Aorta (tissue), 5 donors: ENCODE results near the gene REM2. TPM values are rescaled to one million over a fixed set of nuclear protein-coding genes. Genes with fewer than 3 reads are reported as not detected.

Experiments
- ATAC-seq: fragments of 200-7000 bp; cut with Tn5 transposase; one replicate; pipeline ENCODE4 v1.9.1; 2022; ENCODE audit warnings: moderate library complexity; ENCODE audit not compliant: low FRiP score
- DNase-seq, 2 donors: peaks; one replicate each; pipeline ENCODE4 v3.0.0-alpha.2; 2020
- H3K27ac ChIP-seq, 2 donors: one replicate each; pipeline ENCODE4 v1.5.1; 2013; ENCODE audit warnings: low read length in 2 of 2, mild to moderate bottlenecking in 2 of 2, moderate library complexity in 2 of 2, control low read depth in 1 of 2, inconsistent platforms in 1 of 2, low read depth in 1 of 2
- H3K27me3 ChIP-seq, 2 donors: one replicate each; pipeline ENCODE4 v1.6.1; 2013; ENCODE audit warnings: control low read depth in 1 of 2, low read length in 1 of 2, mild to moderate bottlenecking in 1 of 2, moderate library complexity in 1 of 2; ENCODE audit not compliant: insufficient read depth in 2 of 2, control insufficient read depth in 1 of 2
- H3K36me3 ChIP-seq, 2 donors: one replicate each; pipeline ENCODE4 v1.6.1; 2013; ENCODE audit warnings: control low read depth in 1 of 2, low read length in 1 of 2, mild to moderate bottlenecking in 1 of 2; ENCODE audit not compliant: insufficient read depth in 2 of 2, control insufficient read depth in 1 of 2
- H3K4me1 ChIP-seq, 2 donors: one replicate each; pipeline ENCODE4 v1.6.1; 2013; ENCODE audit warnings: low read length in 2 of 2, control low read depth in 1 of 2, mild to moderate bottlenecking in 1 of 2, moderate library complexity in 1 of 2; ENCODE audit not compliant: insufficient read depth in 2 of 2, control insufficient read depth in 1 of 2
- H3K4me3 ChIP-seq, 2 donors: one replicate each; pipeline ENCODE4 v1.5.1; 2013; ENCODE audit warnings: low read length in 2 of 2, control low read depth in 1 of 2, mild to moderate bottlenecking in 1 of 2
- H3K9me3 ChIP-seq: one replicate; pipeline ENCODE4 v1.6.1; 2013; ENCODE audit warnings: mild to moderate bottlenecking, low read length; ENCODE audit not compliant: control insufficient read depth
- WGBS, 2 donors: extraction: QIAGEN DNeasy Blood & Tissue Kit; methylation state at CpG; one replicate each; pipeline ENCODE4 v1.1.7; 2013; 5-methylcytosine and 5-hydroxymethylcytosine counted together
- intact Hi-C, 2 donors: fragments of 100-400 bp; cut with DNase I; formaldehyde crosslinking; loops; one replicate each; pipeline versions ENCODE4 v1.14.2 to v1.15.0; 2022
- polyA plus RNA-seq, 2 donors: library from polyadenylated mRNA; stranded (reverse); fragments of 200-250 nt; gene quantifications; one replicate each; pipeline ENCODE4 v1.2.3, GENCODE V29; 2013
- total RNA-seq, 2 donors: library from RNA; stranded (reverse); fragmentation: NEBNext Ultra II Directional; extraction: Animal tissue kit (Norgen Biotek cat#: 25700); gene quantifications; one replicate each; pipeline ENCODE4 v1.2.1, GENCODE V29; 2021
- donor health status: healthy with polysubstance abuse.
- donor health status: Bipolar disorder and iron deficiency.
- donor health status: DM: no; HTN: no; CAD: no.
- donor health status: DM: no; HTN: no; CAD: no.
- donor health status: DM: yes; HTN: yes; CAD: no.

The REM2 gene
- total and polyA plus RNA-seq, 4 donors, result 0.36 to 0.92 (median 0.75) TPM; not detected in 1

DNA sequence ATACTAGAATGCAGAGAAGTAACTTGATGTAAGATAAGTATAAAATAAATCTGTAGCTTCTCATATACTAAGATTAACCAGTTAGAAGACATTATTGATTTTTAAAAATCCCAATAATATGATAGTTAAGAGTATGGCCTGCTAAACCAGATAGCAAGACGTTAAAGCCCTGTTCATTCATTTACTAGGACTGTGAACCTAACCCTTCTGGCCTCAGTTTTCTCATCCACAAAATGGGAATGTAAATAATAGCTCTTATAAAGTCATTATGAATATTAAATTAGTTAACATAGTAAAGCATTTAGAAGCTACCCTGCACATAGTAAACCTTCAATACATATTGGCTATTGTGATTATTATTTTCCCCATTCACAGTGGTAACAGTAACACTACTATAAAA, 52.1 kb downstream of the REM2 start:
- Histone ChIP-seq H3K27ac (no peak overlapping the region), H3K4me3 (no peak overlapping the region), H3K9me3 (no peaks in the 10 kb centered on the region), H3K27me3 (no peaks in the 10 kb centered on the region), H3K4me1 (no peaks in the 10 kb centered on the region), H3K36me3 (no peaks in the 10 kb centered on the region)
- intact Hi-C loops, result no loop called here
- DNase-seq, result no peak
- no peak for ATAC-seq
- WGBS, 2 donors, result 86 to 91% methylated on average over 1 of the region's 1 CpG

Other genes starting within 250 kb of the REM2 start
- gene OR6J1, start 238.9 kb upstream of the REM2 start, total RNA-seq, result not detected
- not detected for gene OR6J1, start 238.9 kb upstream of the REM2 start, polyA plus RNA-seq
- 10 to 100 TPM; 60.0 to 74.8 TPM for gene OXA1L, start 116.5 kb upstream of the REM2 start, total RNA-seq
- 100 to 1,000 TPM in 1 of 2 donors, 10 to 100 TPM in 1; 69.4 to 123 TPM for gene OXA1L, start 116.5 kb upstream of the REM2 start, polyA plus RNA-seq
- gene SLC7A7, start 67.8 kb upstream of the REM2 start, total RNA-seq, result 10 to 100 TPM; 16.7 TPM
- 10 to 100 TPM; 15.4 to 44.2 TPM for gene SLC7A7, start 67.8 kb upstream of the REM2 start, polyA plus RNA-seq
- 10 to 100 TPM; 37.2 to 49.1 TPM for gene MRPL52, start 53.3 kb upstream of the REM2 start, total RNA-seq
- 10 to 100 TPM; 47.3 to 56.0 TPM for gene MRPL52, start 53.3 kb upstream of the REM2 start, polyA plus RNA-seq
- gene MMP14, start 46.6 kb upstream of the REM2 start, total RNA-seq, result 100 to 1,000 TPM; 206 to 250 TPM
- gene MMP14, start 46.6 kb upstream of the REM2 start, polyA plus RNA-seq, result 10 to 100 TPM; 29.8 to 99.2 TPM
- gene LRP10, start 11.5 kb upstream of the REM2 start, total RNA-seq, result 100 to 1,000 TPM; 161 to 187 TPM
- 100 to 1,000 TPM in 1 of 2 donors, 10 to 100 TPM in 1; 53.0 to 134 TPM for gene LRP10, start 11.5 kb upstream of the REM2 start, polyA plus RNA-seq
- 10 to 100 TPM; 65.4 to 72.6 TPM for gene RBM23, start 35.9 kb downstream of the REM2 start, total RNA-seq
- gene RBM23, start 35.9 kb downstream of the REM2 start, polyA plus RNA-seq, result 10 to 100 TPM; 19.9 to 54.3 TPM
- 10 to 100 TPM; 32.0 to 36.5 TPM for gene PRMT5, start 46.2 kb downstream of the REM2 start, total RNA-seq
- 10 to 100 TPM; 27.7 to 36.2 TPM for gene PRMT5, start 46.2 kb downstream of the REM2 start, polyA plus RNA-seq
- gene HAUS4, start 73.9 kb downstream of the REM2 start, total RNA-seq, result 10 to 100 TPM; 19.7 to 33.9 TPM
- gene HAUS4, start 73.9 kb downstream of the REM2 start, polyA plus RNA-seq, result 10 to 100 TPM; 39.5 to 62.7 TPM
- gene AJUBA, start 99.3 kb downstream of the REM2 start, total RNA-seq, result 10 to 100 TPM; 12.9 to 16.2 TPM
- gene AJUBA, start 99.3 kb downstream of the REM2 start, polyA plus RNA-seq, result 1 to 10 TPM; 2.2 to 3.8 TPM
- gene C14orf93, start 126.9 kb downstream of the REM2 start, total RNA-seq, result 1 to 10 TPM; 5.5 to 8.6 TPM
- gene C14orf93, start 126.9 kb downstream of the REM2 start, polyA plus RNA-seq, result 10 to 100 TPM in 1 of 2 donors, 1 to 10 TPM in 1; 8.8 to 11.0 TPM
- gene PSMB5, start 151.7 kb downstream of the REM2 start, total RNA-seq, result 10 to 100 TPM; 67.7 to 68.4 TPM
- 100 to 1,000 TPM; 103 to 116 TPM for gene PSMB5, start 151.7 kb downstream of the REM2 start, polyA plus RNA-seq
- not detected for gene PSMB11, start 159.0 kb downstream of the REM2 start, total RNA-seq
- not detected for gene PSMB11, start 159.0 kb downstream of the REM2 start, polyA plus RNA-seq
- 10 to 100 TPM in 1 of 2 donors, 1 to 10 TPM in 1; 3.4 to 11.4 TPM for gene CDH24, start 174.3 kb downstream of the REM2 start, total RNA-seq
- gene CDH24, start 174.3 kb downstream of the REM2 start, polyA plus RNA-seq, result 1 to 10 TPM in 1 of 2 donors, not detected in 1; 4.1 TPM
- 100 to 1,000 TPM; 134 to 183 TPM for gene ACIN1, start 211.9 kb downstream of the REM2 start, total RNA-seq
- 100 to 1,000 TPM in 1 of 2 donors, 10 to 100 TPM in 1; 34.1 to 147 TPM for gene ACIN1, start 211.9 kb downstream of the REM2 start, polyA plus RNA-seq
- 10 to 100 TPM; 37.6 to 41.4 TPM for gene C14orf119, start 212.3 kb downstream of the REM2 start, total RNA-seq
- 10 to 100 TPM; 27.8 to 32.2 TPM for gene C14orf119, start 212.3 kb downstream of the REM2 start, polyA plus RNA-seq
- gene CIROP, start 221.8 kb downstream of the REM2 start, total RNA-seq, result under 1 TPM in 1 of 2 donors, not detected in 1; 0.18 TPM
- not detected for gene CIROP, start 221.8 kb downstream of the REM2 start, polyA plus RNA-seq
- gene CEBPE, start 236.0 kb downstream of the REM2 start, total RNA-seq, result under 1 TPM; 0.29 to 0.33 TPM
- gene CEBPE, start 236.0 kb downstream of the REM2 start, polyA plus RNA-seq, result under 1 TPM in 1 of 2 donors, not detected in 1; 0.13 TPM